Memory B cell (primary cell): ENCODE results near the gene ACKR4.
"Not testable (repeated sequence)": the region's sequence is repeated elsewhere in the genome, so short reads cannot be mapped to it uniquely, and the experiment has no call there.

Experiments used
- ATAC-seq: fragments of 150-1000 bp; cut with Tn5 transposase; 2 replicates; pipeline ENCODE4 v1.10.0; 2021; ENCODE audit warnings: low read depth, mild to moderate bottlenecking, moderate library complexity
- DNase-seq, 2 donors: peaks; one replicate each; pipeline ENCODE4 v3.0.0; 2022; ENCODE audit warnings: low spot score in 2 of 2
- H3K27ac Mint-ChIP-seq: one replicate; pipeline ENCODE4 v1.8.0; 2022; ENCODE audit warnings: mild to moderate bottlenecking, moderate library complexity, mixed read lengths
- H3K27me3 Mint-ChIP-seq: one replicate; pipeline ENCODE4 v1.8.0; 2022; ENCODE audit warnings: mixed read lengths
- H3K36me3 Mint-ChIP-seq: one replicate; pipeline ENCODE4 v1.8.0; 2022; ENCODE audit warnings: mild to moderate bottlenecking, mixed read lengths
- H3K4me1 Mint-ChIP-seq: one replicate; pipeline ENCODE4 v1.8.0; 2022; ENCODE audit warnings: mixed read lengths
- H3K4me3 Mint-ChIP-seq: one replicate; pipeline ENCODE4 v1.8.0; 2022; ENCODE audit warnings: mild to moderate bottlenecking, moderate library complexity, mixed read lengths
- H3K9me3 Mint-ChIP-seq: one replicate; pipeline ENCODE4 v1.8.0; 2022; ENCODE audit warnings: mixed read lengths

Gene ACKR4

DNA sequence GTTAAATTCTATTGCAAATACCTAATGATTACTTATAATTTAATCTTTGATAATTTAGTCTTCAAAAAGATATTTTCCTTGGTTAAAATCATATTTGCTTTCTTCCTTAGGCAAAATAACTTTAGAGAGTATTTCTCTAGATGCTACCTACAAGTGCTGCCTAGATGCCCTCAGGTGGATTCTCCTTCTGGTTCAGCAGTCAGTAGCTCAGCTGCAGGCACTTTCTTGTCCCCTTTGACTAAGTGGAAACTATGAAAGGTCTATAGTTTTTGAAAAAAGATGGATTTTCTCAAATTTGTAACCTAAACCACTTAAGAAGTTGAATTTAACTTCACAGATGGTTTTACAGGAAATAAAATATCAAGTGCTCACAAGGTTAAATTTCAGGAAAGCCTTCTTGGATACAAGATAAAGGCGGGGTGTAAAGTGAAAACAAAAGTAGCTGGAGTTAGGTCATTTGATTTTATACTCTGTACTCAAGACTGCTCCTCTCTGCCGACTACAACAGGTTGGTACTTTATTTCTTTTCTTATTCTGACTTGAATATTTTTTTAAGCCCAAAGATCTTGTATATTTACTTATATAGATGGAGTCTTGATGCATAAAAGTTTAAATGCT is at the start of gene ACKR4:
Gene ACKR4, plus strand, starts transcription at position 455 of the 618 bp plus-strand sequence. CDS start 3,128 bp downstream, outside the sequence.
- Mint-ChIP-seq H3K27ac (no peak within 1 kb of the TSS), H3K36me3 (peaks cover 29% of the 10 kb centered on the region), H3K27me3 (no peaks in the 10 kb centered on the region), H3K9me3 (no peaks in the 10 kb centered on the region), H3K4me1 (peaks cover 2% of the 10 kb centered on the region), H3K4me3 (no peak within 1 kb of the TSS)
- no peak for ATAC-seq
- no peak for DNase-seq

DNA sequence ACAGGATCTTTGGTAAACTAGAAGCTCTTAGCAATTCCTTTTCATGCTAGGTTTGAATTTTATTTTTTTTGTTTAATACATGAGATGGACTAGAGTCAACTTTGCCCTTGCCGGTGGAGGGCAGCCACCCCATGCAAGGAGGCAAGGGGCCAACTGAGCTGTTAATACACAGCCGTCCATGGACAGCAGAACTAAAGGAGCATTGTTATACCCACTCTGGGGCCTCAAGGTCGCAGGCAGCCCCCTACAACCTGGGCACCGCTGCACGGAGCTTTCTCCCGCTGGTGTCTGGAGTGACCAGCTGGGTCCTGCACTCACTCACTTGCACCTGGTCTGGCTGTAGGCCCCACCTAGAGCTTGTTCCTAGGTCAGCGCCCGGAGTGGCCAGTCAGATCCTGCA is 47.9 kb upstream of the ACKR4 start:
- Mint-ChIP-seq H3K36me3 (no peaks in the 10 kb centered on the region), H3K9me3 (no peaks in the 10 kb centered on the region), H3K4me3 (no peak overlapping the region), H3K27ac (no peak overlapping the region), H3K4me1 (peaks cover 2% of the 10 kb centered on the region), H3K27me3 (no peaks in the 10 kb centered on the region)
- no peak for ATAC-seq
- no peak for DNase-seq

DNA sequence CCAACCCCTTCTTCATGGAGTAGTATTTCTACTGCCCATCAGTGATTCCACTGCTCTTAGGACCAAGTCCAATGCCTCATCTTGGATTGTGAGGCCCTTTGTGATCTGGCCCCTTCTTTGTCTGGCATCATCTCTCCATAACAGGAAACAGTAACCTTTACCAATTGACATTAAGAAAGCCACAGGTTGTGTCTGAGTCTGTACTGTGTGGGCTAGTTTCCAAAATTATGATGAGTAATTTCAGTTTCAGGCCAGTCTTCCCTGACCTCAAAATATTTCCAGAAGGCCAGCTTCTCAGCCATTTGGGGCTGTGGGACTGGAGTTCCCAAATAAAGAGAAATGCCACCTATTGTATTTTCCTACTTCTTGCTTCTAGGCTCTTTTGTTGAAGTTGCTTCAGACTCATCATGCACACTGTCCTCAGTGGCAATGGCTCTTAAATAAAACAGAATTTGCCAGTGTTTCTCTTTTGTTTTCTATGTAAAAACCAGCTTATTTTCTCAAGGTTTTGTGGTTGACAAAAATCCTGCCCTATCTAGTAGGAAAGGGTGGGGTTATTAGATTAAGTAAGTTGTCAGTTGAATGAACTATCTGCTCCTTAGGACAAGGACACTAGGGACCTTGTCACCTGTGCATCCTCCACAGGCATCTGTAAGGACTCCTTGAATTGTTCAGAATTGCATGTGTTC is 47.0 kb upstream of the ACKR4 start:
- Mint-ChIP-seq H3K4me1 (peaks cover 2% of the 10 kb centered on the region), H3K27ac (no peak overlapping the region), H3K9me3 (no peaks in the 10 kb centered on the region), H3K27me3 (no peaks in the 10 kb centered on the region), H3K36me3 (no peaks in the 10 kb centered on the region), H3K4me3 (no peak overlapping the region)
- ATAC-seq (no peak), DNase-seq (no peak)

DNA sequence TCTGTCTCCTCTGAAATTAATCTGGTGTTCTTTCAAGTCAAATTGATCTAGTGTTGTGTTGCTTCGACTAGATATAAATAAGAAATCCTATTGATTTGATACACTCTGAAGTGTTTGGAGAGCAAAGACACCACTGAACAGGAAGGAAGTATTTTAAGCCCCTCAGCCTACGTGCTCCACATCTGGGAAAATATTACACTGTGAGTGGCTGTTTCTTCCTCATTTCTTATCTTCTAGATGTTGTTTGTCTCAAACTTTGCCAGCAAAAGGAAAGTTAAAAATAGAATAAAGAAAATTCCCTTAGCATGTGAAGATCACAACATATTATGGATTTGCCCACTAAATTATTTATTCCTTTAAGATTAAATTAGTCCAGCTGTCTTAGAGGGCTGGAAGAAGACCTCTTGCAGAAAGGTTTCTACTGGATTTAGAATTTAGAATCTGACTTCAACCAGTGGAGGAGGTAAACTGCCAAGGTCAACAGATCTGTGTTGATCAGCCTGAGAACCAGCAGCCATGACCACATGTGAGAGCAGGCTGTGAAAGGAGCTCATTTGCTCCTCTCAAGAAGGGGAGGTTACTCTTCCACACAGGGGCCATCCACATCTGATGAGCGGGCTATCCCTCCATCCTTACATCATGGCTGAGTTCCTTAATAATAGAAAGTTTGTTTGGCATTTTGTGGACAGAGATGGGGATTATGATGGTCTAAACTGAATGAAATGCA is 46.3 kb upstream of the ACKR4 start:
- Mint-ChIP-seq H3K4me3 (no peak overlapping the region), H3K27me3 (no peaks in the 10 kb centered on the region), H3K4me1 (peaks cover 2% of the 10 kb centered on the region), H3K27ac (no peak overlapping the region), H3K9me3 (no peaks in the 10 kb centered on the region), H3K36me3 (peaks cover under 1% of the 10 kb centered on the region)
- DNase-seq, result no peak
- no peak for ATAC-seq

DNA sequence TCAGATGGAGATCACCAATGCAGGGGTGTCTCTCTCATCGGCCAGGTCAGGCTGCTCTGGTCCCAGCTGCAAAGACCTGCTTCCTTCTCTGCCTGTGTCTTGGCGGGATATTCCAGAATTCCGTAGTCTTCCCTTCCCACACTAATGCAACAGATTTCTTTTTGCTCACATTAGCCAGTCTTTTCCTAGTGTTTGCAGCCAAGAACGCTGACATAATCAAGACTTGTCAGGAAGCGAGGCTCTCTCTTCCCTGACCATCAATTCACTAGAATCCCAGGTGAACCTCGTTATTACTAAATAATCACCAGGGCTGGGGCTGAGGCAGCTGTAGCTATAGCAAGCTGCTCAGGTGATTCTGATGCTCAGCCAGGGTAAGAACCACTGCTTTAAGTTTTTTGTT is 43.2 kb upstream of the ACKR4 start:
- peaks cover 5% of the 10 kb centered on the region for H3K36me3 Mint-ChIP-seq
- no peaks in the 10 kb centered on the region for H3K27me3 Mint-ChIP-seq
- DNase-seq (no peak), ATAC-seq (no peak)
- no peaks in the 10 kb centered on the region for H3K9me3 Mint-ChIP-seq
- H3K4me3 Mint-ChIP-seq, result no peak overlapping the region
- peaks cover 2% of the 10 kb centered on the region for H3K4me1 Mint-ChIP-seq
- H3K27ac Mint-ChIP-seq, result no peak overlapping the region

DNA sequence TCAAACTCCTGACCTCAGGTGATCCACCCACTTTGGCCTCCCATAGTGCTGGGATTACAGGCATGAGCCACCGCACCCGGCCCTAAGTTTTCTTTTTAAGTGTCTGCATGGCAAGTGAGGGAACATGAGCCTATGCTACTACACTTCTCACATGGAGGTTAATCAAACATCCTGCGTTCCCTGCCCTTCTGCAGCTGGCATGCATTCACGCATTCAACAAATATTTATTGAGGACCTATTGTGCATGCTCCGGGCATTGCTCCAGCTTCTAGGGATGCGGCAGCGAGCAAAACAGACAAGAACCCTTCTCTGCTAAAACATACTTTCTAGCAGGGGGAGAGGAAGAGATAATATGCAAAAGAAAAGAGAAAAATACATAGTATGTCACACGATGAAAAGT is 42.6 kb upstream of the ACKR4 start:
- ATAC-seq (no peak), DNase-seq (no peak)
- H3K27me3 Mint-ChIP-seq, result no peaks in the 10 kb centered on the region
- H3K36me3 Mint-ChIP-seq, result peaks cover 7% of the 10 kb centered on the region
- H3K9me3 Mint-ChIP-seq, result no peaks in the 10 kb centered on the region
- H3K27ac Mint-ChIP-seq, result no peak overlapping the region
- peaks cover 2% of the 10 kb centered on the region for H3K4me1 Mint-ChIP-seq
- no peak overlapping the region for H3K4me3 Mint-ChIP-seq

DNA sequence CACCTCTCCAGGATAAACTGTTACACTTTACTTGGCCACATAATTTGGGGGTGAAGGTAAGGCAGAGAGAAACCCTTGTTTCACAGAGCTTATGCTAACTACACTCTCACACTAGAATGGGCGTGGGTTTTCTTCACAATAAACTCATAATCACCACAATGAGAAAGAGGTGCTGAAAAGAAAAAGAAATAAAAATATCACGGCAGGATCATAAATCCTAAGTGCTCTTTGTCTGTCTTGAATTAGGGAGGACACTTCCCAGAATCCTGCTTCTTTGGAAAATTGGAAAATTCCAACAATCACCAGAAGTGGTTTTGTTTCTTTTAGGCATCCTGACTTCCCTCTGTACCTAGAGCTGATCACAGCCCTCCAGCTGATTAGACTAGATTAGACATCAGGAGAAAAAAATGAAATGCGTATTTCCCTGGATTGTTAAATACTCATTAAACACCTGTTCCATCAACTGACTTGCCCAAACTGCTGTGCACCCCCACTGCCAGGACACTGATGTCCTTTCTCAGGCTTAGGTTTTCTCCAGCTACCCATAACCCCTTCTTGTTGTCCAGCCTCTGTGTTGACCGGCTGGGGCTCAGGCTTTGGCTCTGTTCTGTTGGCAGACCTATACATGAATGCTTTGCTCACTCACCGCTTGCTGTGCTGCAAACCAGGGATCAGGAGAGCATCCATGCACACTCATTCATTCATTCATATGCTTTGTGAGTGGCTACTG is 41.6 kb upstream of the ACKR4 start:
- Mint-ChIP-seq H3K27me3 (no peaks in the 10 kb centered on the region), H3K4me1 (no peaks in the 10 kb centered on the region), H3K9me3 (no peaks in the 10 kb centered on the region), H3K36me3 (peaks cover 7% of the 10 kb centered on the region), H3K4me3 (no peak overlapping the region), H3K27ac (no peak overlapping the region)
- DNase-seq (no peak), ATAC-seq (no peak)

DNA sequence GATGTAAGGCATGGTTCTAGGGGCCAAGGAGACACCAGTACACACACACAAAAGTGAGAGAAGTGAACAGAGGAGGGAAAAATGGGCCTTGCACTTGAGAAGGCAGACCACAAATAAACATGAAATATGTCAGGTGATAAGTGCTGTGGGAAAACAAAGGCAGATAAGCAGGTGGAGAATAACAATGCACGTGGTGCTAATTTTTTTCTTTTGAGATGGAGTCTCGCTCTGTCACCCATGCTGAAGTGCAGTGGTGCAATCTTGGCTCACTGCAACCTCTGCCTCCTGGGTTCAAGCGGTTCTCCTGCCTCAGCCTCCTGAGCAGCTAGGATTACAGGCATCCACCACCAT is 41.1 kb upstream of the ACKR4 start:
- not testable (repeated sequence) for H3K36me3 Mint-ChIP-seq, ATAC-seq, H3K4me1 Mint-ChIP-seq, H3K9me3 Mint-ChIP-seq, H3K27me3 Mint-ChIP-seq, H3K4me3 Mint-ChIP-seq, H3K27ac Mint-ChIP-seq, DNase-seq

DNA sequence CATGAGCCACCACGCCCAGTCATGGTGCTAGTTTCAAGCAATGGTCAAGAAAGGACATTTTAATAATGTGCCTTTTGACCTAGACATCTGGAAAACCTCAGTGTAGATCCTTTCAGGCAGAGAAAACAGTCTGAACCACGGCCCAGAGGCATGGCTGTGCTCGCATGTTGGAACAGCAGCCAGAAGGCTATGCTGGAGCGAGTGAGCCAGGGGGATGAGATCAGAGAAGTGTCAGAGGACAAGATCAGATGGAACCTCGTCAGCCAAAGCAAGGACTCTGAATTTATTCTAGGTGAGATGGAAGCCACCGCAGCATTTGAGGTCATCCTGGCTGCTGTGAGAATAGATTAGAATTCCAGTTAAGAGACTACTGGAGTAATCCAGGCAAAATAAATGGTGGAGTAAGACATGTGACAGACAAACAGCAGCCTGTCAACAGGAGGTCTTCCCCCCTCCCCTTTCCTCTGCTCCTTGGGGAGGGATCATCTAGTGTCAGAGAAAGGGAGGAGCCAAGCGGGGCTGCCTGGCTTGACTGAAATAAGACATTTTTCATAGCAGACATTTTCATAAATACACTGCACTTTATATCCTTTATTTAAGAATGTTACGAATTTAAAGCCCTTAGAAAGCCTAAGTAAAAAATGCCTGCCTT is 40.4 kb upstream of the ACKR4 start:
- H3K27me3 Mint-ChIP-seq, result no peaks in the 10 kb centered on the region
- no peak overlapping the region for H3K27ac Mint-ChIP-seq
- H3K4me1 Mint-ChIP-seq, result no peaks in the 10 kb centered on the region
- no peak for ATAC-seq
- no peak for DNase-seq
- H3K9me3 Mint-ChIP-seq, result no peaks in the 10 kb centered on the region
- no peak overlapping the region for H3K4me3 Mint-ChIP-seq
- H3K36me3 Mint-ChIP-seq, result peaks cover 8% of the 10 kb centered on the region

DNA sequence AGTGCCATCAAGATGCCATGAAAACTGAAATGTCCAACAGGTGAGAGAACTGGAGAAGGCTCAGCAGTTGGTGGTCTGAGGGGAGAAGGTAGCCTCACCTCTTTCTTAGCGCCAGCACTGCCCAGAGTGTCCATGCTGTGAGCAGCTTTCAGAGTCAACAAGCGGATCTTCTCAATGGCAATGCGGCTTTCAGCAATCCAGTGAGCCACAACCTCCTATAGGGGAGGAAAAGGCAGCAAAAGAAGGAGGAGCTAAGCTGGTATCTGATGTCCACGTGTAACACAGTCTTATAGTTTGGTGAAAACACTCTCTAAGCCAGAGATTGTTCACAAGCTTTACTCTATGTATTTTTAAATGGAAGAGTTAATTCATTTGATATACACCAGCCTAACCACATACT is 36.1 kb upstream of the ACKR4 start:
- Mint-ChIP-seq H3K27ac (no peak overlapping the region), H3K9me3 (peaks cover 2% of the 10 kb centered on the region), H3K27me3 (no peaks in the 10 kb centered on the region), H3K4me1 (no peaks in the 10 kb centered on the region), H3K36me3 (peaks cover 26% of the 10 kb centered on the region), H3K4me3 (no peak overlapping the region)
- DNase-seq, result no peak
- ATAC-seq, result no peak

DNA sequence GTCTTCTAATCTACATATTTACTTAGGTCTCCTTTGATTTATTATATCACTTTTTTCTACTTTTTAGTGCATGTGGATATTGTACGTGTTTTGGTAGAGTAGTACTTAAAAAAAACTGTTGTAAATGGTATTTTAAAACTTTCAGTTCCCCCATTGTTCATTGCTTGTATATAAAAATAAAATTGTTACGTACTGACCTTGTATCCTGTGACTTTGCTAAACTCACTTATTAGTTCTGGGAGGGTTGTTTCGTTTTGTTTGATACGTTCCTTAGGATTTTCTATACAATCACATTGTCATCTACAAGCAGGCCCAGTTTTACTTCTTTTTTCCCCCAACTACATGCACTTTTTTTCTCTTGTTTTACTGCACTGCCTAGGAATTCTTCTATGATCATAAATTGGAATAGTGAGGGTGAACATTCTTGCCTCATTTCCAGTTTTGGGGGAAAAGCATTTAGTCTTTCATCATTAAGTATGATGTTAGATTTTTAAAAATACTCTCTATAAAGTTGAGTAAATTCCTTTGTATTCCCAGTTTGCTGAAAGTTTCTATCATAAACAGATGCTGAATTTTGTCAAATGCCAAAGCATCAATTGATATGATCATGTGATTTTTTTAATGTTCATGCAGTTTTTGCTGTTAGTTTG is 33.5 kb upstream of the ACKR4 start:
- no peak for ATAC-seq
- no peak for DNase-seq
- no peak overlapping the region for H3K4me3 Mint-ChIP-seq
- no peaks in the 10 kb centered on the region for H3K27me3 Mint-ChIP-seq
- H3K36me3 Mint-ChIP-seq, result peaks cover 27% of the 10 kb centered on the region
- H3K9me3 Mint-ChIP-seq, result peaks cover 2% of the 10 kb centered on the region
- H3K4me1 Mint-ChIP-seq, result no peaks in the 10 kb centered on the region
- no peak overlapping the region for H3K27ac Mint-ChIP-seq

DNA sequence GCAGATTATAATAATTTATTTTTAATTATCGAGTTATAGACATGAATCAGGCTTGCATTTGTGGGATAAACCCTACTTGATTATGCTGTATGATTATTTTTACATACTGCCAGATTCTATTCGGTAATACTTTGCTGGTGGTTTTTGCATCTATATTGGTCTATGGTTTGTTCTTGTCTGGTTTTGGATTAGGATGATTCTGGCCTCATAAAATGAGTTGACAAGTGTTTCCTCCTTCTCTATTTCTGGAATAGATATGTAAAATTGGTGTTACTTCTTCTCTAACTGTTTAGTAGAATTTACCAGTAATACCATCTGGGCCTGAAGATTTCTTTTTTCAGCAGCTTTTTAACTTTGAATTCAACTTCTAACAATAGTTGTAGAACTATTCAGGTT is 33.0 kb upstream of the ACKR4 start:
- ATAC-seq (no peak), DNase-seq (no peak)
- Mint-ChIP-seq H3K9me3 (peaks cover 2% of the 10 kb centered on the region), H3K36me3 (peaks cover 27% of the 10 kb centered on the region), H3K27me3 (no peaks in the 10 kb centered on the region), H3K4me1 (no peaks in the 10 kb centered on the region), H3K27ac (no peak overlapping the region), H3K4me3 (no peak overlapping the region)

DNA sequence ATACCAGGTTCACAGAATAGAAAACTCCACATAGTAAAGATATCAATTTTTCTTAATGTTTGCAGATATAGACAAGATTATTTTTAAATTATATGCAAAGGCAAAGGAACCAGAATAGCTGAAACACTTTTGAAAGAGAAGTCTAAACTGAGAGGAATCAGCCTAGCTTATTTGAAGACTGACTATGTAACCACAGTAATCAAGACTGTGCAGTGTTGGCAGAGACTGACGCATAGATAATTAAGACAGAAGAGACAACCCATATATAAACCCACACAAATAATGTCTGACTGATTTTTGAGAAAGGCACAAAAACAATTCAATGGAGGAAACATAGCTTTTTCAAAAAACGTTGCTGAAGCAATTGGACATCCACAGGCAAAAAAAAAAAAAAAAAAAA is 28.6 kb upstream of the ACKR4 start:
- DNase-seq (no peak), ATAC-seq (no peak)
- no peaks in the 10 kb centered on the region for H3K4me1 Mint-ChIP-seq
- no peak overlapping the region for H3K27ac Mint-ChIP-seq
- H3K27me3 Mint-ChIP-seq, result no peaks in the 10 kb centered on the region
- H3K9me3 Mint-ChIP-seq, result peaks cover 4% of the 10 kb centered on the region
- H3K4me3 Mint-ChIP-seq, result no peak overlapping the region
- H3K36me3 Mint-ChIP-seq, result peaks cover 40% of the 10 kb centered on the region
